ENCODE results near the gene SH2D1A. TPM values are rescaled to one million over a fixed set of nuclear protein-coding genes. Genes with fewer than 3 reads are reported as not detected.
A peak's percentile ranks its signal among the peaks of the same experiment; 100 is the strongest.

Gene SH2D1A
- total and polyA plus RNA-seq, 11 donors = 0.04 to 3.4 (median 0.42) TPM; not detected in 7

GRCh38 chrX:124395145-124395880 is 49.0 kb downstream of the SH2D1A start:
- Histone ChIP-seq H3K36me3 (no peaks in the 10 kb centered on the region), H3K4me3 (no peak overlapping the region), H3K27me3 (no peaks in the 10 kb centered on the region), H3K4me1 (peaks cover 0 to 12% (median 0%) of the 10 kb centered on the region in 12 donors), H3K9me3 (no peaks in the 10 kb centered on the region), H3K27ac (no peak overlapping the region)
- 67 to 83% (median 71%) methylated on average over 3 of the region's 3 CpGs for WGBS, 4 donors
- TF ChIP-seq CTCF (IDR thresholded peaks at IDR 0.05) (no peak), POLR2A (IDR thresholded peaks at IDR 0.05) (no peak)
- intact Hi-C loops (cut with DNase I) = no loop called here
- ATAC-seq = no peak
- DNase-seq = no peak

DNA sequence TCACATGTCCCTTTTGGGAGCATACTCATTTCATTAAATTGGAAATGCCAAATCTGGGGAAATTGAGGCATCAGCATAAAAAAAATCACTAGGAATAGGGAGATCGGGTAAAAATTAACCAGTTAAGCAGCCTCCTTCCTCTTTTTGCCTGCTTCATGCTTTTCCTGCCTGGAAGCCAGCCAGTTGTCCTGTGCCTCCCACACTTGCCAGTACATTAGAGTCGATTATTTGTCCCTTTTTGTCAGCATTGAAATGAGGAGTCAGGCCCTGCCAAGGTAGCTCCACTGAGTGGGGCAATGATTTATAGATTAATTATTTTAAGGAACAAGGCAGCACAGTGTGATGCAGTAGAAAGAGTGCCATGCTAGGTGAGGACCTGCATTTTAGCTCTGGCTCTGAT is 55.3 kb downstream of the SH2D1A start:
- no peaks in the 10 kb centered on the region for H3K4me1 ChIP-seq
- no peaks in the 10 kb centered on the region for H3K36me3 ChIP-seq
- no peak overlapping the region for H3K4me3 ChIP-seq
- no peaks in the 10 kb centered on the region for H3K9me3 ChIP-seq
- TF ChIP-seq POLR2A (IDR thresholded peaks at IDR 0.05) (no peak), CTCF (IDR thresholded peaks at IDR 0.05) (no peak)
- intact Hi-C loops (cut with DNase I) = no loop called here
- no peaks in the 10 kb centered on the region for H3K27me3 ChIP-seq
- no peak overlapping the region for H3K27ac ChIP-seq
- no peak for DNase-seq
- ATAC-seq = no peak
- 25 to 56% (median 48%) methylated on average over 2 of the region's 2 CpGs for WGBS, 4 donors

DNA sequence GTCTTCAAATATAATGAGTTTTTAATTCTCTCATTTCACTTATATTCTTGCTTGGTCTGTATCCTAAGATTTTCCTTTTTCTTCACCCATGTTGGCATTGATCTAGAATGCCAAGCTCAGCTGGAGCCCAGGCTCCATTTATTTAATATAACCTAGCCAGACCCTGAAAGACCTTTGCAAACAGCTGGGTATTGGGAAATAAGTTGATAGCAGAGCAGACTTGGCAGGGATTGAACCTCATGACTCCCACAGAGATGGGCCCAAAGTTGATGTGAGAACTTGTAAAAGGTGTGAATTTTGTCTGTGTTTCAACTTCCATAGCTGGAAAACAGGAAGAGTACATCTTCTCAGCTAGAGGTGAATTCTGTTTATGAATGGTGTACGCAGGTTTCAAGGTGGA is 59.5 kb downstream of the SH2D1A start:
- intact Hi-C loops (cut with DNase I) = no loop called here
- peak in 1 of 4 donors; percentile 42 for ATAC-seq
- WGBS, 4 donors = 88 to 97% (median 96%) methylated on average over 1 of the region's 1 CpG

More for the DNA sequence above, 59.5 kb downstream of the SH2D1A start:
- no peak overlapping the region for H3K27ac ChIP-seq
- H3K4me3 ChIP-seq = no peak overlapping the region
- no peaks in the 10 kb centered on the region for H3K36me3 ChIP-seq
- no peaks in the 10 kb centered on the region for H3K9me3 ChIP-seq
- H3K4me1 ChIP-seq = no peaks in the 10 kb centered on the region
- no peaks in the 10 kb centered on the region for H3K27me3 ChIP-seq
- TF ChIP-seq CTCF (IDR thresholded peaks at IDR 0.05) (no peak), POLR2A (IDR thresholded peaks at IDR 0.05) (no peak)
- DNase-seq = no peak
